Ectodermal cell (in vitro differentiated cells): ENCODE results near the gene NFIB.

Source experiments
- H3K27ac ChIP-seq: 2 replicates; pipeline ENCODE4 v1.7.0; 2013; ENCODE audit warnings: mild to moderate bottlenecking, low read depth, low read length; ENCODE audit not compliant: insufficient read depth, poor library complexity, severe bottlenecking
- H3K27me3 ChIP-seq: 2 replicates; pipeline ENCODE4 v1.7.0; 2013; ENCODE audit warnings: mild to moderate bottlenecking, low read length; ENCODE audit not compliant: insufficient read depth, control insufficient read depth, poor library complexity, severe bottlenecking
- H3K36me3 ChIP-seq: one replicate; pipeline ENCODE4 v1.7.0; 2013; ENCODE audit warnings: low read length; ENCODE audit not compliant: control insufficient read depth, insufficient read depth
- H3K4me1 ChIP-seq: one replicate; pipeline ENCODE4 v1.7.0; 2013; ENCODE audit warnings: low read length; ENCODE audit not compliant: control insufficient read depth, insufficient read depth
- H3K4me3 ChIP-seq: 2 replicates; pipeline ENCODE4 v1.7.0; 2013; ENCODE audit warnings: low read depth, low read length, control low read depth; ENCODE audit not compliant: insufficient read depth
- H3K9me3 ChIP-seq: 2 replicates; pipeline ENCODE4 v1.7.0; 2013; ENCODE audit warnings: mild to moderate bottlenecking, low read length, moderate library complexity; ENCODE audit not compliant: control insufficient read depth
- WGBS, 2 experiments: methylation state at CpG; one replicate each; pipeline ENCODE4 v1.1.7; 2013; ENCODE audit warnings: missing lambda C conversion rate in 2 of 2; 5-methylcytosine and 5-hydroxymethylcytosine counted together

Gene NFIB

DNA sequence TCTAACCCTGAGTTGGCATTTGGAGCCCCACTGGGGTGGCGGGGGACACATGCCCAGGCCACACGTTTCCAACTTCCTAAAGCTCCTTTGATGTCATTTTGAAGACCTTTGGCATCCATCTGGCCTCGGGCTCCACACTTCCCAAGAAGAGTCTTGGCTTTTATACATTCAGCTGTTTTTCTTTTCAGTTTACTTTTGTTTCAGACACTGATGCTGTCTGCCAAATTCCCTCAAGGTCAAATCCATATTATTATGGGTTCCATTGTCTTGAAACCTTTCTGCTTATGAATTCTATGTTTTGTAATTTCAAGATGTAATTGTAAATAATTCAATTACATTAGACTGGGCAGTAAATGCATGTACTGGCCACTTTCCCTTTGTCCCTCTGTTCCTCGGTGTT, 23.7 kb upstream of the NFIB start:
- no peaks in the 10 kb centered on the region for H3K4me1 ChIP-seq
- peaks cover 17% of the 10 kb centered on the region for H3K27me3 ChIP-seq
- H3K36me3 ChIP-seq: no peaks in the 10 kb centered on the region
- no peak overlapping the region for H3K4me3 ChIP-seq
- 82% methylated on average over 4 of the region's 4 CpGs for WGBS, 2 experiments
- H3K9me3 ChIP-seq: no peaks in the 10 kb centered on the region
- H3K27ac ChIP-seq: no peak overlapping the region

- H3K27ac ChIP-seq: no peak overlapping the region
- WGBS, 2 experiments: 94 to 100% methylated on average over 1 of the region's 1 CpG
- H3K36me3 ChIP-seq: no peaks in the 10 kb centered on the region
- peaks cover 3% of the 10 kb centered on the region for H3K27me3 ChIP-seq
- no peaks in the 10 kb centered on the region for H3K9me3 ChIP-seq
- H3K4me1 ChIP-seq: no peaks in the 10 kb centered on the region
- H3K4me3 ChIP-seq: no peak overlapping the region
Observed at GRCh38 chr9:14336244-14336643, 22.3 kb upstream of the NFIB start.

DNA sequence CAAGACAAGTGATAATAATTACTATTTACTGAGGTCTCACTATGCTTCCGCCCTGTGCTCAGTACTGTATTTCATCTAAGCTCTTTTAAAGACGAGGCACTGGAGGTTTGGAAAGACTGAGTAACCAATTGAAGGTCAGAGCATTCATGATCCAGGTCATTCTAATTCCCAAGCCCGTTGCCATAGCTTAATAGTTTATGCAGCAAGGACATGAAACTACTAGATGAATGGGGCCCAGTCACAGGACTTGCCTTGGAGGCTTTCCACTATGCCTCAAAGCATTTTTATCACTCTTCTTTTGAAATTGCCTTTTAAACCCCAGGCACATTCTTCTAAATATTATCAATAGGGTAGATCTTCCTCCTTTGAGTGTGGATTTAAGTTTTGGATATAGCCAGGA, 17.2 kb upstream of the NFIB start:
- Histone ChIP-seq H3K27me3 (no peaks in the 10 kb centered on the region), H3K9me3 (no peaks in the 10 kb centered on the region), H3K36me3 (no peaks in the 10 kb centered on the region), H3K4me3 (no peak overlapping the region), H3K4me1 (no peaks in the 10 kb centered on the region), H3K27ac (no peak overlapping the region)
- WGBS, 2 experiments: 95 to 97% methylated on average over 3 of the region's 3 CpGs

DNA sequence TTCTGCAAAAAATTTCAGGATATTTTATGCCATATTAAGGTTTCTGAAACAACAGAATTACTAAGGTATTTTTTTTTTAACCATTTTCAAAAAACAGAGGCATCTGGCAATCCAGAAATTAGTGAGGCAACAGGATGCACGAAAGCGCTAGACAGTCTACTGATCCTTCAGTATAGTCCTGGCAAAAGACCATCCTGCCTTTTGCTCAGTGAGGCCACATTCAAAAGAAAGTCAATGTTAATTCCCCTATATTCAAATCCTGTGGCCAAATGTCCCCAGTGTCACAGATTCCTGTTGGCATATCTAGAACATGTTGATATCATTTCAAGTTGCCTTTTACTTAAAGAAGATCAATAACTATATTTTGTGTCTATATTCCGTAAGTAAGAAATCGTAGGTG, 13.1 kb upstream of the NFIB start:
- no peaks in the 10 kb centered on the region for H3K4me1 ChIP-seq
- 94 to 98% methylated on average over 2 to 3 of the region's 4 CpGs for WGBS, 2 experiments
- H3K27ac ChIP-seq: no peak overlapping the region
- H3K27me3 ChIP-seq: peaks cover 23% of the 10 kb centered on the region
- H3K36me3 ChIP-seq: no peaks in the 10 kb centered on the region
- no peak overlapping the region for H3K4me3 ChIP-seq
- H3K9me3 ChIP-seq: no peaks in the 10 kb centered on the region

- Histone ChIP-seq H3K4me3 (no peak overlapping the region), H3K9me3 (no peaks in the 10 kb centered on the region), H3K27me3 (peaks cover 29% of the 10 kb centered on the region), H3K27ac (no peak overlapping the region), H3K4me1 (no peaks in the 10 kb centered on the region), H3K36me3 (no peaks in the 10 kb centered on the region)
- WGBS, 2 experiments: 71 to 78% methylated on average over 2 to 3 of the region's 3 CpGs
Observed at GRCh38 chr9:14326264-14326826, 12.4 kb upstream of the NFIB start.

DNA sequence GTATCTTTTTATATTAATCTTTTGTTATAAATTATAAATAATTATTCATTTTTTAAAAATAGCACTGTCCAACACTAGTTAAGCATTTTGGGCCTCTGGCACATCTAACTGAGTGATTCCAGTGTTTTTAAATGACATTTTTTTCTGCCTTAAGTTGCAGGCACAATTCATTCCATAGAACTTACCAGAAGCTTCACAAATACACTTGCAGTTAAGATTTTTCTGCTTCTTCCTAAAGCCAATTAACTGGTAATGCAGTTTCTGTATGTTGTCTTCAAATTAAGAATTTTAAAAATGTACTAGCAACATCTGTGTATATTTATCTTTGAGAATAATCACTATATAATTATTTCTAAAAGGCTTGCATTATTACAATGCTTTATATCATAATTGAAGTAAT, 11.2 kb upstream of the NFIB start:
- no peaks in the 10 kb centered on the region for H3K4me1 ChIP-seq
- peaks cover 41% of the 10 kb centered on the region for H3K27me3 ChIP-seq
- H3K36me3 ChIP-seq: no peaks in the 10 kb centered on the region
- no peaks in the 10 kb centered on the region for H3K9me3 ChIP-seq
- no peak overlapping the region for H3K27ac ChIP-seq
- H3K4me3 ChIP-seq: no peak overlapping the region

DNA sequence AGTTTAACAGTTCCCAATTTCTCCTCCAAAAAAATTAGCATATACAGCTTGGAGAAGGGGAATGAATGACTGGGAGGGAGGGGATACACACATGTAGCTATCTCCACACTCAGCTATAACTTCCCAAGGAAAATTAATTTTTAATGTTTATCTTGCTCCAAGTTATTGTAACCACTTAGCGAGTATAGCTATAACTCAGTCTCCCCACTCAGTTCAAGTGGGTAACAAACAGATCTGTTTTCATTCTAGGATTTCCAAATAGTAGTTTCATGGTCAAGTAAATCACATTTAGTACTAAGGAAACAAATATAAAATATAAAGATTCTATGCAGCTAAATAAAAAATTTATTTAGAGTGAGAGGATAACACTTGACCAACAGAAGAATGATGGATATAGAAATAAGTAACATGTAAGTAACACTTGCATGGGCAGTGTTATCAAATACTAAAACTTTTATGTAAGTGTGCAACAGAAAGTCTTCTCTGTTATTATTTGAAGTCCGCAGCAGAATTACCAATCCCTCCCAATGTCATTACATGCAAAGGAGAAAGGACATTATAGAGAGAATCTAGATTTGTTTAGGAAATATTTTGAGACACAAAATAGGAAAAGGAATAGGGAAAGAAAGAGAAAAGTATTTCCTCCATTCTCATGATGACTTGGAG, 10.2 kb upstream of the NFIB start:
- Histone ChIP-seq H3K27ac (no peak overlapping the region), H3K36me3 (no peaks in the 10 kb centered on the region), H3K4me3 (no peak overlapping the region), H3K27me3 (peaks cover 52% of the 10 kb centered on the region), H3K9me3 (no peaks in the 10 kb centered on the region), H3K4me1 (no peaks in the 10 kb centered on the region)
- WGBS, 2 experiments: 100% methylated on average over 1 to 2 of the region's 2 CpGs

- 38 to 43% methylated on average over 11 to 15 of the region's 17 CpGs for WGBS, 2 experiments
- Histone ChIP-seq H3K4me3 (peak overlapping the region; percentile 64), H3K36me3 (no peaks in the 10 kb centered on the region), H3K9me3 (no peaks in the 10 kb centered on the region), H3K4me1 (no peaks in the 10 kb centered on the region), H3K27me3 (peaks cover 60% of the 10 kb centered on the region), H3K27ac (no peak overlapping the region)
Observed at GRCh38 chr9:14323083-14323971, 9.4 kb upstream of the NFIB start.

GRCh38 chr9:14322211-14323082, 8.5 kb upstream of the NFIB start:
- Histone ChIP-seq H3K4me3 (peak overlapping the region; percentile 64), H3K27me3 (peaks cover 68% of the 10 kb centered on the region), H3K4me1 (no peaks in the 10 kb centered on the region), H3K27ac (no peak overlapping the region), H3K9me3 (no peaks in the 10 kb centered on the region), H3K36me3 (no peaks in the 10 kb centered on the region)
- WGBS, 2 experiments: 0% methylated on average over 98 of the region's 98 CpGs
